ENCODE data around the gene LHX1.

GRCh38 chr17:36910513-36910912 lies 26.8 kb upstream of the LHX1 start:
- TF ChIP-seq, protein P1, sequence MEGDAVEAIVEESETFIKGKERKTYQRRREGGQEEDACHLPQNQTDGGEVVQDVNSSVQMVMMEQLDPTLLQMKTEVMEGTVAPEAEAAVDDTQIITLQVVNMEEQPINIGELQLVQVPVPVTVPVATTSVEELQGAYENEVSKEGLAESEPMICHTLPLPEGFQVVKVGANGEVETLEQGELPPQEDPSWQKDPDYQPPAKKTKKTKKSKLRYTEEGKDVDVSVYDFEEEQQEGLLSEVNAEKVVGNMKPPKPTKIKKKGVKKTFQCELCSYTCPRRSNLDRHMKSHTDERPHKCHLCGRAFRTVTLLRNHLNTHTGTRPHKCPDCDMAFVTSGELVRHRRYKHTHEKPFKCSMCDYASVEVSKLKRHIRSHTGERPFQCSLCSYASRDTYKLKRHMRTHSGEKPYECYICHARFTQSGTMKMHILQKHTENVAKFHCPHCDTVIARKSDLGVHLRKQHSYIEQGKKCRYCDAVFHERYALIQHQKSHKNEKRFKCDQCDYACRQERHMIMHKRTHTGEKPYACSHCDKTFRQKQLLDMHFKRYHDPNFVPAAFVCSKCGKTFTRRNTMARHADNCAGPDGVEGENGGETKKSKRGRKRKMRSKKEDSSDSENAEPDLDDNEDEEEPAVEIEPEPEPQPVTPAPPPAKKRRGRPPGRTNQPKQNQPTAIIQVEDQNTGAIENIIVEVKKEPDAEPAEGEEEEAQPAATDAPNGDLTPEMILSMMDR (IDR thresholded peaks at IDR 0.05) = no peak
- no peak for TF ChIP-seq POLR2A (IDR thresholded peaks at IDR 0.05; ENCODE audit: low read depth)
- TF ChIP-seq EP300 (IDR thresholded peaks at IDR 0.05) = no peak
- TF ChIP-seq POLR2AphosphoS5 (IDR thresholded peaks at IDR 0.05) = no peak
